HG02588 (cell line): ENCODE results near the gene GPR17.

Experiments
- ATAC-seq: cut with Tn5 transposase; IDR thresholded peaks from one replicate; pipeline ENCODE4 v1.9.1; 2021; ENCODE audit warnings: mild to moderate bottlenecking, moderate library complexity; ENCODE audit not compliant: unreplicated experiment

The GPR17 gene

DNA sequence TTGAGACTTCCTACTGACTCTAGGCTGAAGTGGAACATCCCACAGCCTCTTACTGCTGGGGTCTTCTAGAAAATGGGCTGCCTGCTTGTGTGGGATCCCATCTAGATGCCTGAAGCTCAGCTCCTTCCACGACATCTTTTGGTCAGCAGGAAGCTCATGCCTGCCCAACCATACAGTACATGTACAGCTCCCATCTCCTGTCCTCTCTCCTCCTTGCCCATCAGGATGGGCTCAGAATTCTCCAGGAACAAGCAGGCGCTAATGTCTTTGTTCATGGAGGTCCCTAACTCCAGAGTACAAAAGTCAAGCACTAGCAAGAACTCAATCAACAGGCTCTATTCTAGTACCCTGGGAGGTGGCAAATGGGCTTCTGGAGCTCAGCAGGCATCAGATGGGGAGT lies 31.7 kb upstream of the GPR17 start:
- ATAC-seq: no peak

DNA sequence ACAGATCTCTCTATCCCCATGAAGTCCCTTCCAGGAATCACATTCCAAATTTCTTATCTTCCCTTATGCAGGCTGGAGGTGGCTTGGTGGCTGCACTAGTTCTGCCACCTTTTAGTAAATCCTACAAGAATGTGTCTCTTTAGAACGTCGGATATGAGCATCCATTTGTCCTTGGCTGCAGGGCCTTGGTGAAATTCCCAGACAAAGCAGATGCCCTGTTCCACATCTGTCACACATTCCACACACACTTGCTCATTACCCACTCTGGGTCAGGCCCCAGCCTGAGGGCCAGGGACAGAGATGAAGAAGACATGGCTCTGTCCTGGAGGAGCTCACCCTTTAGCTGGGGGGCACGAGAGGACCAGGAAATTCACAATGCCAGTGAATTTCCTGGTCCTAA lies 31.2 kb upstream of the GPR17 start:
- no peak for ATAC-seq

DNA sequence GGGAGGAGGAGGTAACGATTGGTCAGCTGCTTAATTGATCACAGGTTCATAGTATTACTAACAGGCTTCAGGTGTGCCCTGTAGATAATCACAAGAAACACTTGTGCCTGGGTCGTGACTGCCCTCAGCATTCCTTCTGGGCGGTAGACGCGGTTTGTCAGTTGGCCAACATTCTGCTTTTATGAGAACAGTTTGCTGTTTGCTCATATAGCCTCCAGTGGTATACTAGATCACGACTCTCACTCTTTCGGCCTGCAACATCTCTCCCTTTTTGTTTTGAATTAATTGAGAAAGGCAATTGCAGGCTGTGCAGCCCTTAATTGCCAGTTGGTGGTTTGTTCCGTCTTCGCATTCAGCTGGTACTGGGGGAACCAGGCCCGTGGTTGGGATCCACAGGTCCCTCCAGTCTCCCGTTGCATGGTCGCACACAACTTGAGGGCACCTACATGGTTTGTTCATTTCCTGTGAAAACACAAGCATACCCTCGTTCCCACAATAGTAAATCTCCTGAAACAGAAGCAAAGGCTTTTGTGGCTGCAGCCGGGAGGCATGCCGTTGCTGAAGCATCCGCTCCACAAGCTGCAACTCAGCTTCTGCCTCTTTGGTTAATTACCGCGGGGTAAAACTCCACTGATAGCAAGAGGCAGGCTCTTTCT lies 30.3 kb upstream of the GPR17 start:
- no peak for ATAC-seq

DNA sequence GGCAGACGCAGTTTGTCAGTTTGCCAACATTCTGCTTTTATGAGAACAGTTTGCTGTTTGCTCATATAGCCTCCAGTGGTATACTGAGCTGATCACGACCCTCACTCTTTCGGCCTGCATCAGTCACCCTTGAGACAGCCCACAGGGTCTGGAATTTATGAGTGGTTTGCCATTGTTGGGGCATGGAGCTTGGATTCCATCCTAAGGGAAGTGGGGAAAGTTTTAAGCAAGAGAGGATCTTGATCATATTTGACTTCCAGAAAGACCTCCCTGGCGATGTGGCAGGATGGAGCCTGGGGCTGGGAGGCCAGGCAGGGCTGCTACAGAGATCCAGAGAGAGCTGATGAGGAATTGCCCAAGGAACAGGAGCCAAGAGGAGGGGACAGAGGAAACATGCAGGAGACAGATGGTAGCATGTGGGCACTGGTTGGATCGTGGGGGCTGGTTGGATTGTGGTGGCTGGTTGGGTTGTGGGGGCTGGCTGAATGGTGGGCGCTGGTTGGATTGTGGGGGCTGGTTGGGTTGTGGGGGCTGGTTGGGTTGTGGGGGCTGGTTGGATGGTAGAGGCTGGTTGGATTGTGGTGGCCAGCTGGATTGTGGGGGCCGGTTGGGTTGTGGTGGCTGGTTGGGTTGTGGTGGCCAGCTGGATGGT lies 27.3 kb upstream of the GPR17 start:
- ATAC-seq: no peak

DNA sequence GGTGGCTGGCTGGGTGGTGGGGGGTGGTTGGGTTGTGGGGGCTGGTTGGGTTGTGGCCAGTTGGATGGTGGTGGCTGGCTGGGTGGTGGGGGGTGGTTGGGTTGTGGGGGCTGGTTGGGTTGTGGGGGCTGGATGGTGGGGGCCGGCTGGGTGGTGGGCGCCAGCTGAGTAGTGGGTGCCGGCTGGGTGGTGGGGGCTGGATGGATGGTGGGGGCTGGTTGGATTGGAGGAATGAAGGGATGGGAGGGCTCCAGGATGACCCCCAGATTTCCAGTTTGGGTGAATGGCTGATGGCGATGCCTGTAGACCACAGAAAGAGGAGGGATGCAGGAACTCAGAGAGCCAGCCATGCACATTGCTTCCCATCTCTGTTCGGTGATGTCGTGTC lies 26.8 kb upstream of the GPR17 start:
- no peak for ATAC-seq

DNA sequence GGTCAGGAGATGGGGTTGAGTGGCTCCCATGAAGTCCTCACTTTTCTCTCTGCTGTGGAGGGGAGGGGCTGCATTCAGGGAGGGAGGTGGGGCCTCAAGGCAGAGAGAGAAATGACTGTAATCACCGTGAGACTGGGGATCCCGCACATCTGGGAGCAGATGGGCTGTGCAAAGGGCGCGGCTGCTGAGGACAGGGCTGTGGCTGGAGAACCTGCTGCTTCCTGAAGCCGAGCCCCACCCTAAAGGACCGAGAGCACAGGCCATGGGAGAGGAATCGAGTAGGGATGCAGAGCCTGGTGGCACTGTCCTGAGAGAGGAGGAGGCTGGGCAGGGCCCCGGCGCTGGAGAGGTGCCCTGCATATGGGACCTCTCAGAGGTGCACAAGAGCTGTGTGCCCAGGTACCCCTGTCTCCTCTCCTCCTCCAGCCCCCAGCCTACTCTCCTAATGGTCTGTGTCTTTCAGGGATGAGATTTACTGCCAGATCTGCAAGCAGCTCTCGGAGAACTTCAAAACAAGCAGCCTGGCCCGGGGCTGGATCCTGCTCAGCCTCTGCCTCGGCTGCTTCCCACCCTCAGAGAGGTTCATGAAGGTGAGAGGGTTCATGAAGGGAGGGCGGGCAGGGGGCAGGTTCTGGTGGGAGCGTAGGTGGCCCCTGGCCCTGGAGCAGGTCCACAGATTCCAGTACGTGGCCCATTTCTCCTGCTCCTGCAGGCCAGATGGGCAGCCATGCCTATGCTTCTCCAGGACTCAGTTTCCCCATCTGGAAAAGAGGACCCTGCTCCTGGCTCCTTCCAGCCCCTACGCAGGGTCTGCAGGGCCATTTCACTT lies 25.9 kb upstream of the GPR17 start:
- no peak for ATAC-seq

DNA sequence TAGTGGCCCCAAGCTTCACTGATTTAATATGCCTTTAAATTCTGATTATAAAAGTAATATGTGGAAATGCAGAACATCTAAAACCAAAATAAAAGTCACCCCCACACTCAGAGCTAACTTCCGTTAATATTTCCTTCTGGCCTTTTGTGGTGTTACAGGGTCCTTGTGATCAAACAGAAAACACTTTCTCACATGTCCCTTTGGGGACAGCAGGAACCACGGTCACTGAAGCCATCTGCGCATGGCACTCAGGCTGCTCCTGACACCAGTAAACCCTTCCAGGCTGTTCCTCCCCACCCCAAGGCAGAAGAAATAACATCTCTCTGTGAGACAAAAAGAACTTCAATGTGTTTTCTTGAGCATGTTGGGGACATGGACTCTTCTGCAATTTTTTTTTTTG lies 25.1 kb upstream of the GPR17 start:
- ATAC-seq: no peak

DNA sequence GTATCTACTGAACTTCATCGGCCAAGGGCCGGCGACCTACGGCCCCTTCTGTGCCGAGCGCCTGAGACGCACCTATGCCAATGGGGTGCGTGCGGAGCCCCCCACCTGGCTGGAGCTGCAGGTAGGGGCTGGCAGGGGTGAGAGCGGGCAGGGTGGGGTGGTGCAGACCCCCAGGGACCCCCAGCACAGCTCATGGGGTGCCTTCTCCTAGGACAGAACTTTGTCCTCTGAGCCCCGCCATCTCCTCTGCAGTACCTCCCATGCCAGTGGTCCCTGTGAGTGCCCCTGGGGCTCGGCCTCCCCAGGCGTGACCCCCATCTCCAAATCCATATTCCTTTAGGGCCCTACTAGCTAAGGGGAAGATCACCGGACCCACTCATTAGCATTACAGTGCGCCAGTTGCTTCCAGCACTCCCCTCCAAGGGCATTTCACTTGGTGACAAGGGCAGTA lies 23.9 kb upstream of the GPR17 start:
- ATAC-seq: no peak

DNA sequence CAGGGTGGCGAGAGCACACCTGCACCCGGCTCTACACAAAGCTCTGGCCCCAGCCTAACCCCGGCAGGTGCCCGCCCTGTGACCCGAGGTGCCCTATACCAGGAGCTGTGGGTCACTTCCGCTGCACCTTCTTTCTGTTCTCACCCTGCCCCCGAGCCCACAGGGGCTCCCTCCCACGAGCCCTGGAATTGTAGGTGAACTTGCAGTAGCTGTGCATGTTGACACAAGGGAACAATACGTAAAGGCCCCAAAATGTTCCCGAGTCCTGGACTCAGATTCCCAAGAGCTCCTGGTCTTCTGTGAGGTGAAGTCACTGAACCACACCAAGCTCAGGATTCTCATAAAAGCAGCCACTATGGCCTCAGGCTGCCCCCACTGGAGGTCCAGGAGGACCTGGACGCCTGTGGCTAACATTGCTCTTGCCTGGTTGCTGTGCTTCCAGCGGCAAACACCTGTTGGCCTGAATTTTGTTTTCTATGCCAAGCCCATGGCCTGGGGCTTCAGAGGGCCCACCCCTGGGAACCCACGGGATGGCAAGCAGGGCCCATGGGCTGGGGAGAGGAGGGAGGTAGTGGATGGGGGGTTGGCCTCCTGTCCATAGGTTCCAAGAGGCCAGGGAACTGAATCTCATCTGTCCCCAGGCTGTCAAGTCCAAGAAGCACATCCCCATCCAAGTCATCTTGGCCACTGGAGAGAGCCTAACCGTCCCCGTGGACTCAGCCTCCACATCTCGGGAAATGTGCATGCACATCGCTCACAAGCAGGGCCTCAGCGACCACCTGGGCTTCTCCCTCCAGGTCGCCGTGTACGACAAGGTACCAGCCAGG lies 23.2 kb upstream of the GPR17 start:
- ATAC-seq: no peak

DNA sequence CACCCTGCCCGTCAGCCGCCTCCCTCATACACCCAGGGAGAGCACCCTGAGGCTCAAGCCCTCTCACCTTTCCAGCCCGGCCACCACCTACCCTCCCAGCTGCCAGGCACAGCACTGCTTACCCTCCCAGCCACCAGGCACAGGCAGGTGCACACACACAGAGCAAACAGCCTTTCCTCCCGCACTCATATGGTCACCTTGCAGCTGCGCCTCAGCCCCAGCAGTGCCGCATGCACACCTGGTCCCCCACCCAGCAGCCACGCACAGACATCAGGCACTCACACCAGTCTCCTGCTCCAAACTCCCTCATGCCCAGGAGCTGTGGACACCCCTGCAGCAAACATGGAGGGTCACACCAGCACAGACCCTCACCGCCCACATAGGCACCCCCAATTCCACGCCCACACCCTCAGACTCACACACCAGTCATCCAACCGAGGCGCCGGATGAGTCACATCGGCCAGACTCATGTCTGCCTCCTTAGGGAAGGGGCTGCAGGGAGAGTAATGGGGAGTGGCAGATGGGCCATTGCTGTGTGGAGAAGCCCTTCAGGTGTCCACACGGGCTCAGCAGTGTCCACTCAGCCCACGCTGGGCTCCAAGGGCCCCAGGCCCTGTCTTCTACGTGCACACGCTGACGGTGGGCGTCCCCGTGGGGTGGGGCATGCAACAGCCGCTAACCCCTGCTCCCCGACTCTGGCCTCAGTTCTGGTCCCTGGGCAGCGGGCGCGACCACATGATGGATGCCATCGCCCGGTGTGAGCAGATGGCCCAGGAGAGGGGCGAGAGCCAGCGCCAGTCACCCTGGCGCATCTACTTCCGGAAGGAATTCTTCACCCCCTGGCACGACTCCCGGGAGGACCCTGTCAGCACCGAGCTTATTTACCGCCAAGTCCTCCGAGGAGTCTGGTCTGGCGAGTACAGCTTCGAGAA lies 22.3 kb upstream of the GPR17 start:
- no peak for ATAC-seq

DNA sequence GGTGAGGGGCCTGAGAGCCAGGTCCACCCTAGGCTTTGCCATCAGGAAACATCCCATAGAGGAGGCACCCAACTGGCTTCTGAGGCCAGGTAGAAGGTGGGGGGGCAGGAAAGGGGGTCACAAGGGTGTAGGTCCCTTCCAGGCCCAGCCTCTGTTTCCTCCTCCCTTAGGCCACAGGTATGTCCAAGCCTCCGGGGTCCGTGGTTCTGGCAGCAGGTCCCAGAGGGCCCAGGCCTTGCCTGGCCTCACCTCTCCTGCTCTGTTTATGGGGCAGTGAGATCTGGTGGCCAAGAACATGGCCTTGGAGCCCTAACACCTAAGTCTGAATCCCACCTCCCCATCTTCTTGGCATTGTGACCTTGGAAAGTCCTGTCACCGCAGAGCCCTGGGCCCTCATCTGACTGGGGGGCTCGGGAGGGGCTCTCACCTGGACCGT lies 21.6 kb upstream of the GPR17 start:
- ATAC-seq: no peak

DNA sequence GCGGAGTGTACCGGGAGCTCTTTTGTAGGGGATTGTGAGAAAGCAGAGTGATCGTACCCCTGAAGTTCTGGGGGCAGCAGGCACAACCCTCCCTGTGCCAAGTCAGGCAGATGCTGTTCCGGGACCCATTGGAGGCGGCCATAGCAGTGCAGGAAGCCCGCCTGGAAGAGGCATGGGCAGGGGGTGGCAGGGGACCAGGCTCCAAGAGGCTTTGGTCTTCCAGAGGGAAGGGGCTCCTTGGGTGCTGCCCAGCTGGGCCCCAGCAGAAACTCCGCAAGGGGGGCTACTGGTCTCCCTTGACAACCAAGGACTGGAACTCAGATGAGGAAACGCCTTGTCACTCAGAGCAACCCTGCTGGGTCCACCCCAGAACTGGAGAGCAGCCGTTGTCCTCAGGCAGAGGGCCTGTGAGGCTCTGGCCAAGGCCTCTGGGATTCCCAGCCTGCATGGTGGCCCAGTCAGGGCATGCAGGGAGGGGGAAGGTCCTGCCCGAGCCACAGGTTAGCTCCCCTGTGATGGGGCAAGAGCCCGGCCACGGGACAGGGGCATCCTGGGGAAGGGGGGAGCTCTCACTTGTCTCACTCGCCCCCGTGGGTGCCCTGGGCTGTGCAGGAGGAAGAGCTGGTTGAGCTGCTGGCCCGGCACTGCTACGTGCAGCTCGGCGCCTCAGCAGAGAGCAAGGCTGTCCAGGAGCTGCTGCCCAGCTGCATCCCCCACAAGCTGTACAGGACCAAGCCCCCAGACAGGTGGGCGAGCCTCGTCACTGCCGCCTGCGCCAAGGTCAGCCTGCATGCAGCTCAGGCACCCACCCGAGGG lies 21.0 kb upstream of the GPR17 start:
- no peak for ATAC-seq

DNA sequence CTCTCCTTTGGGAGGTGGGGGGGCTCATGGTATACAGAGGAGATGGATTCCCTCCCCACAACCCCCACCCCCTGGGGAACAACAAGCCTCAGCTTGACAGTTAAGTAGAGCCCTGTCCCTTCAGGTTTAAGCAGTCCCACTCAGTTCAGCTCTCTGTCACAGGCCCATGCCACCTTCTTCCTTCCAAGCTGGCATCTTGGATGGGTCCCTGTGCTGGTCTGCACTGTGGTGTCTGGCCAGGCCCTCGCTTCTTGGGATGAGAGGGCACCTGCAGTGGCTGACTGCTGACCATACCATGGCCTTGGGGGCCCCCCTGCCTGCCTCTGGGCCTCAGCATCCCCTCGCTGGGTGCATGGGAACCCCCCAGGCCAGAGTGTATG lies 20.4 kb upstream of the GPR17 start:
- no peak for ATAC-seq

DNA sequence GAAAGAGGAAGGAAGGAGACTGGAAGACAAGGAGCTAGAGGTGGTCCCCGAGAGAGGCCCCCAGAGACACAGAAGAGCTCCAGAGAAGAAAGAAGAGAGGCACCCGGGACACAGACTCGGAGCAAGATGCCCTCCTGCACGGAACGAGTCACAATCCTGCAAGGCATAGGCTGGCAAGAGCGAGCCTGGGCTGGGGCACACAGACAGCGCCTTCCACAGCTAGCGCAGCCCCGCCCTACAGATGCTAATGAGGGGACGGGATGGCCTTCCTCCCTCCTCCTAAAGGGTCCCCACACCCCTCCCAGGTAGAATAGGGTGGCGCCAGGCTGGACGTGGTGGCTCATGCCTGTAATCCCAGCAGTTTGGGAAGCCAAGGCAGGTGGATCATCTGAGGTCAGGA lies 19.8 kb upstream of the GPR17 start:
- no peak for ATAC-seq

DNA sequence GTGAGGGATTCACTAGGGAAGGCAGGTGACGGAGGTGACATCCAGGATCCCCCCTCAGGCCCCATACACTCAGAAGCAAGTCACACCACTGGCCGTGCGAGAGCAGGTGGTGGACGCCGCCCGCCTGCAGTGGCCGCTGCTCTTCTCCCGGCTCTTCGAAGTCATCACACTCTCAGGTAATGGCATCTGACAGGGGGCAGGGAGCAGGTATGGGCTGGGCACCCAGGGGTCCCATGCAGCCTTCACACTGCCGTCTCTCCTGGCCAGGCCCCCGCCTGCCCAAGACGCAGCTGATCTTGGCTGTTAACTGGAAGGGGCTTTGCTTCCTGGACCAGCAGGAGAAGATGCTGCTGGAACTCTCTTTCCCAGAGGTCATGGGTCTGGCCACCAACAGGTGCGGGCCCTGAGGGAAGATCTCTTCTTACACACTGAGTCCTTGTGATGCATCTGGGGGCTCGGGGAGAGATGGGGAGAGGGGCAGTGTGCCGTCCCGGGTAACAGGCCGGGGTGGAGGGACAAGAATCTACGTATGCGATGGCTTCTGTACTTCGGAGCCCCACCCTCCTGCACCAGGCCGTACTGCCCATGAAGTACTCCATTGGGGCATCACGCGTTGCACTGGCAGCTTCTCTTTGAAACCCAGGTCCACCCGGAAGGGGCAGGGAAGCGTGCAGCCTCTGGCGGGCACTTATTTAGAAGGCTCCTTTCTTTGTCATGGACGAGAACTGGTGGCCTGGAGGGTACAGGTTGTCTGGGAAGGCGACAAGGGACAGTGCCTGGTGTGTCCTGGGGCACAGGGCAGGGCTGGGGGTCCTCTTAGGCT lies 18.8 kb upstream of the GPR17 start:
- ATAC-seq: no peak

DNA sequence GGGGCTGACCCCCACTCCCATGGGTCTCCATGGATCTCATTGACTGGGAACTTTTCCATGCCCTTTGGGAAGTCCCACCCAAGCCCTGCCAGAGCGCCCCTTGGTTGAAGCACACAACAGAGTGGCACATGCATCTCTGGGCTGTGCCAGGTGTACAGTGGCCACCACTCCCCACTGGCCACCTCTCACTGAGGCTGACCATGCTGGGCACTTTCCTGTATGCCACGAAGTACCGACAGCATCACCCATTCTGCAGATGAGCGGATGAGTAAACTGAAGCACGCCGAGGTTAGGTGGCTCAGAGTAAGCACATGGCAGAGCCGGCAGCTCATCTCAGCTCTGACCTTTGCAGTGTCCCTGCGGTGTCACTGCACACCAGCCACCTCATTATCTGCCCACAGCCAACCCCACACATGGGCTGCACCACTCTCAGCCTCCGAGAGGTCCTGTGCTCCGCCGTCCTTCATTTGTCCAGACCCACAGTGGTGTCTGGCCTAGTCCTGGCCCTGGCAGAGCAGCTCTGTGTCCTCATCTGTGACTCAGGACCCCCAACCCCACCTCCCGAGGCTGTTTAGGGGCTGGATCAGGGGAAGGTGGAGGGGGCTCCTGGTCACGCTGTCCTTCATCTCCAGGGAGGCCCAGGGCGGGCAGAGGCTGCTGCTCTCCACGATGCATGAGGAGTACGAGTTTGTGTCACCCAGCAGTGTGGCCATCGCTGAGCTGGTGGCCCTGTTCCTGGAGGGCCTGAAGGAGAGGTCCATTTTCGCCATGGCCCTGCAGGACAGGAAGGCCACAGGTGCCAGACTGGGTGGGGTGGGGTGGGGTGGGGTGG lies 18.0 kb upstream of the GPR17 start:
- no peak for ATAC-seq

DNA sequence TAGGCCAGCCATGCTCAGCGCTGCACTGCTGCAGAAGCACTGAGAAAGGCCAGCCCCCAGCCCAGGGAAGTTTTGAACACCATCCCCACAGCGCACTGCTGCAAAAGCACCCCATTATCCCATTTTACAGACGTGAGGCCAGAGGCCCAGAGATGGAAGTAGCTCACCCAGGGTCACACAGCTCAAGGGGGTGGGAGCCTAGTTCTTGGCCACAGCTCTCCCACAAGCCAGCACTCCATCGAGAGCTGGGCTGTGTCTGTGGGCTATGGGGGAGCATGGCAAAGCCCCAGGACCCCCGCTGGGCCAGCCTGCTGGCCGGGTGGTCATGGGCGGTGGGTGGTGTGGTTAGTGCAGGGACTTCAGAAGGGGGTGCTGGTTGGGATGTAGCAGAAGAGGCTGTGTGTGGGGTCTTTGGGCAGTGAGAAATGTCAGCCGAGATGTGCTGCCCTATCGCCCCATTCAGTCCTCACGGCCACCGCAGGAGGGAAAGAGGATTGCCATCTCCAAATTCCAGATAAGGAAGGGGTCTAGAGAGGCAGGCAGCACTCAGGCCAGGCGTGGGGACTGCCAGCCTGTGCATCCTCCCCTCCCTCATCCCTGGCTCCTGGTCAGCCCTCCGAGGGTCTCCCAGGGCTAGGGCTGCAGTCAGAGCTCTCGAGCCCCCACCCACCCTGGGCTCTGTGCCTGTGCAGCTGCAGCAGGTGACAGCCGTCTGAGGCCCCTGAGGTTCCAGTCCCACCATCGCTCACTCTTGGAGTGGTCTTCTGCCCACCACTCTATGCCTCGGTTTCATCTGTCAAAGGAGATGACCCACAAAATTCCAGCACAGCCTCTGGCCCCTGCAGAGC lies 17.0 kb upstream of the GPR17 start:
- no peak for ATAC-seq
